ENCODE results near the gene SPOCK2. TPM values are rescaled to one million over a fixed set of nuclear protein-coding genes. Genes with fewer than 3 reads are reported as not detected.

SPOCK2 gene
- total RNA-seq, 2 experiments from 2014 or later, result 158 to 165 TPM

GRCh38 chr10:72012796-72013195 lies 75.6 kb downstream of the SPOCK2 start:
- Mint-ChIP-seq H3K27me3 (no peaks in the 10 kb centered on the region), H3K27ac (no peak overlapping the region), H3K4me3 (no peak overlapping the region), H3K4me1 (no peaks in the 10 kb centered on the region), H3K9me3 (ENCODE audit: low read depth) (no peaks in the 10 kb centered on the region), H3K36me3 (ENCODE audit: low read depth) (no peaks in the 10 kb centered on the region)
- ATAC-seq (no peak), DNase-seq (no peak)
- CTCF ChIA-PET, result interaction anchor here (1.2 kb wide), 1 partner anchor 116 kb away, joined by 5 read pairs; no protein-coding TSS in a partner anchor
- intact Hi-C loops (cut with DNase I, micrococcal nuclease), result no loop called here
- POLR2A ChIA-PET, result no interaction called here

GRCh38 chr10:72011976-72012512 lies 76.3 kb downstream of the SPOCK2 start:
- Mint-ChIP-seq H3K27me3 (no peaks in the 10 kb centered on the region), H3K4me3 (no peak overlapping the region), H3K27ac (no peak overlapping the region), H3K4me1 (no peaks in the 10 kb centered on the region), H3K9me3 (ENCODE audit: low read depth) (no peaks in the 10 kb centered on the region), H3K36me3 (ENCODE audit: low read depth) (no peaks in the 10 kb centered on the region)
- CTCF ChIA-PET, result interaction anchor here (1.2 kb wide), 1 partner anchor 116 kb away, joined by 5 read pairs; no protein-coding TSS in a partner anchor
- DNase-seq, result no peak
- intact Hi-C loops (cut with DNase I, micrococcal nuclease), result no loop called here
- no peak for ATAC-seq
- POLR2A ChIA-PET, result no interaction called here

- Mint-ChIP-seq H3K27ac (no peak overlapping the region), H3K9me3 (ENCODE audit: low read depth) (no peaks in the 10 kb centered on the region), H3K27me3 (no peaks in the 10 kb centered on the region), H3K4me3 (no peak overlapping the region), H3K4me1 (no peaks in the 10 kb centered on the region), H3K36me3 (ENCODE audit: low read depth) (no peaks in the 10 kb centered on the region)
- intact Hi-C loops (cut with DNase I, micrococcal nuclease), result no loop called here
- POLR2A ChIA-PET, result no interaction called here
- CTCF ChIA-PET, result no interaction called here
- no peak for ATAC-seq
- no peak for DNase-seq
These were observed 76.9 kb downstream of the SPOCK2 start for GRCh38 chr10:72011468-72011867.

GRCh38 chr10:72011016-72011415 lies 77.3 kb downstream of the SPOCK2 start:
- no peak for ATAC-seq
- POLR2A ChIA-PET, result no interaction called here
- no peaks in the 10 kb centered on the region for H3K4me1 Mint-ChIP-seq
- intact Hi-C loops (cut with DNase I, micrococcal nuclease), result no loop called here
- H3K4me3 Mint-ChIP-seq, result no peak overlapping the region
- DNase-seq, result no peak
- H3K27ac Mint-ChIP-seq, result no peak overlapping the region
- CTCF ChIA-PET, result no interaction called here
- H3K27me3 Mint-ChIP-seq, result no peaks in the 10 kb centered on the region
- H3K36me3 Mint-ChIP-seq (ENCODE audit: low read depth), result no peaks in the 10 kb centered on the region
- H3K9me3 Mint-ChIP-seq (ENCODE audit: low read depth), result no peaks in the 10 kb centered on the region

- Mint-ChIP-seq H3K27ac (no peak overlapping the region), H3K27me3 (no peaks in the 10 kb centered on the region), H3K36me3 (ENCODE audit: low read depth) (no peaks in the 10 kb centered on the region), H3K4me3 (no peak overlapping the region), H3K9me3 (ENCODE audit: low read depth) (no peaks in the 10 kb centered on the region), H3K4me1 (no peaks in the 10 kb centered on the region)
- ATAC-seq, result no peak
- DNase-seq, result no peak
- intact Hi-C loops (cut with DNase I, micrococcal nuclease), result no loop called here
- CTCF ChIA-PET, result no interaction called here
- POLR2A ChIA-PET, result no interaction called here
These were observed 77.9 kb downstream of the SPOCK2 start for GRCh38 chr10:72010234-72010973.

GRCh38 chr10:72009425-72010081 lies 78.8 kb downstream of the SPOCK2 start:
- H3K4me3 Mint-ChIP-seq, result no peak overlapping the region
- H3K27ac Mint-ChIP-seq, result no peak overlapping the region
- H3K9me3 Mint-ChIP-seq (ENCODE audit: low read depth), result no peaks in the 10 kb centered on the region
- H3K4me1 Mint-ChIP-seq, result no peaks in the 10 kb centered on the region
- POLR2A ChIA-PET, result no interaction called here
- ATAC-seq, result no peak
- H3K27me3 Mint-ChIP-seq, result no peaks in the 10 kb centered on the region
- DNase-seq, result no peak
- CTCF ChIA-PET, result interaction anchor here (1.0 kb wide), 1 partner anchor 113 kb away, joined by 3 read pairs; no protein-coding TSS in a partner anchor
- intact Hi-C loops (cut with DNase I, micrococcal nuclease), result no loop called here
- no peaks in the 10 kb centered on the region for H3K36me3 Mint-ChIP-seq (ENCODE audit: low read depth)

- CTCF ChIA-PET, result interaction anchor here (1.0 kb wide), 1 partner anchor 112 kb away, joined by 3 read pairs; no protein-coding TSS in a partner anchor
- DNase-seq, result no peak
- ATAC-seq, result no peak
- Mint-ChIP-seq H3K9me3 (ENCODE audit: low read depth) (no peaks in the 10 kb centered on the region), H3K27ac (no peak overlapping the region), H3K4me3 (no peak overlapping the region), H3K27me3 (no peaks in the 10 kb centered on the region), H3K4me1 (no peaks in the 10 kb centered on the region), H3K36me3 (ENCODE audit: low read depth) (no peaks in the 10 kb centered on the region)
- POLR2A ChIA-PET, result no interaction called here
- intact Hi-C loops (cut with DNase I, micrococcal nuclease), result no loop called here
These were observed 79.3 kb downstream of the SPOCK2 start for GRCh38 chr10:72009051-72009424.

Other genes starting within 250 kb of the SPOCK2 start
- gene PSAP, start 237.3 kb downstream of the SPOCK2 start, total RNA-seq, result 100 to 1,000 TPM; 100 to 109 TPM
- under 1 TPM; 0.46 to 0.47 TPM for gene CHST3, start 124.2 kb downstream of the SPOCK2 start, total RNA-seq
- gene ANAPC16, start 127.5 kb upstream of the SPOCK2 start, total RNA-seq, result 100 to 1,000 TPM in 1 of 2 experiments, 10 to 100 TPM in 1; 90.2 to 123 TPM
- gene ASCC1, start 127.7 kb upstream of the SPOCK2 start, total RNA-seq, result 10 to 100 TPM; 67.8 to 68.9 TPM
- gene DDIT4, start 185.4 kb upstream of the SPOCK2 start, total RNA-seq, result 1,000 to 10,000 TPM in 1 of 2 experiments, 100 to 1,000 TPM in 1; 750 to 1,039 TPM